Measurements from ENCODE around the gene MYO5B. TPM values are rescaled to one million over a fixed set of nuclear protein-coding genes. Genes with fewer than 3 reads are reported as not detected.

MYO5B gene
- total RNA-seq, 1 experiment from 2014 or later, result 32.1 TPM

GRCh38 chr18:49944663-49945062 lies 250.3 kb downstream of the MYO5B start:
- no peaks in the 10 kb centered on the region for H4K20me1 ChIP-seq (ENCODE audit: insufficient read depth)
- no peak overlapping the region for H2AFZ ChIP-seq (ENCODE audit: low read depth, low read length, poor library complexity, severe bottlenecking)
- no peaks in the 10 kb centered on the region for H3K27me3 ChIP-seq (ENCODE audit: insufficient read depth, low read length)
- H3K4me2 ChIP-seq (ENCODE audit: low read length), result no peak overlapping the region
- ChIA-PET POLR2A (no interaction called here), CTCF (interaction anchor here (1.9 kb wide), 1 partner anchor 259 kb away, joined by 6 read pairs; no protein-coding TSS in a partner anchor), RAD21 (ENCODE audit: low non-redundant PET in 1 of 2, low total read pairs in 2 of 2, uncharacterized antibody in 2 of 2, unreplicated experiment in 2 of 2) (no interaction called here)
- intact Hi-C loops (cut with micrococcal nuclease), result no loop called here
- no peak overlapping the region for H3K4me3 ChIP-seq (replicated peaks in 1 of 2; ENCODE audit: low read depth in 1 of 2, low read length in 2 of 2)
- H3K9me3 ChIP-seq (ENCODE audit: control insufficient read depth in 1 of 2, insufficient read depth in 1 of 2, low read depth in 1 of 2, low read length in 2 of 2), result no peaks in the 10 kb centered on the region
- no TSS peak for BruUV-seq (replicated peaks)
- H3K9me2 ChIP-seq (ENCODE audit: insufficient read depth), result no peaks in the 10 kb centered on the region
- H3K9ac ChIP-seq (ENCODE audit: low read length), result no peak overlapping the region
- H3K4me1 ChIP-seq (ENCODE audit: control insufficient read depth in 1 of 2, insufficient read depth in 2 of 2, low read length in 2 of 2), result no peaks in the 10 kb centered on the region
- TF ChIP-seq SP1 (IDR thresholded peaks at IDR 0.05; ENCODE audit: low read depth), result no peak
- TF ChIP-seq RAD21 (IDR thresholded peaks at IDR 0.05; ENCODE audit: low read depth), result peak; percentile 47; the same call in 1 of the 2 replicates
- TF ChIP-seq CTCF (IDR thresholded peaks at IDR 0.05 in 2 of 3, conservative IDR thresholded peaks at IDR 0.05 in 1 of 3; ENCODE audit: borderline replicate concordance in 1 of 3, insufficient read depth in 1 of 3, low read depth in 2 of 3, low read length in 2 of 3), result peak in 1 of 3 experiments; percentile 17; a peak in 1 of 6 replicates
- no peaks in the 10 kb centered on the region for H3K79me2 ChIP-seq (ENCODE audit: insufficient read depth, low read length)
- no peaks in the 10 kb centered on the region for H3K36me3 ChIP-seq (ENCODE audit: control insufficient read depth in 1 of 2, insufficient read depth in 2 of 2, low read length in 2 of 2)
- ATAC-seq (peak; percentile 60; the same call in 1 of the 2 replicates), DNase-seq (ENCODE audit: low read depth, low spot score) (no peak)
- no peak overlapping the region for H3K27ac ChIP-seq (ENCODE audit: low read depth, low read length)

GRCh38 chr18:49936821-49937220 lies 258.1 kb downstream of the MYO5B start:
- TF ChIP-seq EGR1 (IDR thresholded peaks at IDR 0.05; ENCODE audit: low read depth), result no peak
- TF ChIP-seq EZH2 (IDR thresholded peaks at IDR 0.05), result no peak
- TF ChIP-seq EZH2phosphoT487 (IDR thresholded peaks at IDR 0.05; ENCODE audit: borderline replicate concordance), result no peak
- no peak for TF ChIP-seq MAX (IDR thresholded peaks at IDR 0.05)
- TF ChIP-seq ATF3 (IDR thresholded peaks at IDR 0.05), result no peak
- no peak for TF ChIP-seq CEBPB (IDR thresholded peaks at IDR 0.05; ENCODE audit: low read depth)
- no peak for TF ChIP-seq JUND (IDR thresholded peaks at IDR 0.05)
- no peak for TF ChIP-seq SP1 (IDR thresholded peaks at IDR 0.05; ENCODE audit: low read depth)
- no peak for TF ChIP-seq YY1 (IDR thresholded peaks at IDR 0.05; ENCODE audit: extremely low read depth, insufficient replicate concordance, low read depth, low read length)
- TF ChIP-seq ZBTB33 (IDR thresholded peaks at IDR 0.05; ENCODE audit: extremely low read depth, insufficient replicate concordance, low read length), result no peak
- TF ChIP-seq SIN3A (IDR thresholded peaks at IDR 0.05; ENCODE audit: low read depth), result no peak
- TF ChIP-seq ELF1 (IDR thresholded peaks at IDR 0.05; ENCODE audit: borderline replicate concordance, low read depth), result no peak
- TF ChIP-seq CBX3 (IDR thresholded peaks at IDR 0.05; ENCODE audit: low read depth), result no peak
- no peak for TF ChIP-seq ZFX (IDR thresholded peaks at IDR 0.05)
- TF ChIP-seq RAD21 (IDR thresholded peaks at IDR 0.05; ENCODE audit: low read depth), result no peak
- no peak for TF ChIP-seq SRF (IDR thresholded peaks at IDR 0.05; ENCODE audit: low read depth)
- no peak for TF ChIP-seq POLR2A (IDR thresholded peaks at IDR 0.05; ENCODE audit: borderline replicate concordance, extremely low read depth, insufficient read depth, insufficient read length)
- TF ChIP-seq FOSL1 (IDR thresholded peaks at IDR 0.05; ENCODE audit: low read depth), result no peak
- DNase-seq (ENCODE audit: low read depth, low spot score) (no peak), ATAC-seq (no peak)
- Histone ChIP-seq H3K27ac (ENCODE audit: low read depth, low read length) (no peak overlapping the region), H3K4me1 (ENCODE audit: control insufficient read depth in 1 of 2, insufficient read depth in 2 of 2, low read length in 2 of 2) (no peaks in the 10 kb centered on the region), H3K9ac (ENCODE audit: low read length) (no peak overlapping the region), H3K27me3 (ENCODE audit: insufficient read depth, low read length) (no peaks in the 10 kb centered on the region), H3K9me3 (ENCODE audit: control insufficient read depth in 1 of 2, insufficient read depth in 1 of 2, low read depth in 1 of 2, low read length in 2 of 2) (no peaks in the 10 kb centered on the region), H3K4me3 (replicated peaks in 1 of 2; ENCODE audit: low read depth in 1 of 2, low read length in 2 of 2) (no peak overlapping the region), H4K20me1 (ENCODE audit: insufficient read depth) (no peaks in the 10 kb centered on the region), H3K36me3 (ENCODE audit: control insufficient read depth in 1 of 2, insufficient read depth in 2 of 2, low read length in 2 of 2) (no peaks in the 10 kb centered on the region), H3K9me2 (ENCODE audit: insufficient read depth) (no peaks in the 10 kb centered on the region), H2AFZ (ENCODE audit: low read depth, low read length, poor library complexity, severe bottlenecking) (no peak overlapping the region), H3K79me2 (ENCODE audit: insufficient read depth, low read length) (no peaks in the 10 kb centered on the region), H3K4me2 (ENCODE audit: low read length) (no peak overlapping the region)
- ChIA-PET POLR2A (no interaction called here), CTCF (no interaction called here), RAD21 (ENCODE audit: low non-redundant PET in 1 of 2, low total read pairs in 2 of 2, uncharacterized antibody in 2 of 2, unreplicated experiment in 2 of 2) (no interaction called here)
- intact Hi-C loops (cut with micrococcal nuclease), result no loop called here
- BruUV-seq (replicated peaks), result no TSS peak
